ENCODE results near the gene SLC24A3.

SLC24A3 gene

DNA sequence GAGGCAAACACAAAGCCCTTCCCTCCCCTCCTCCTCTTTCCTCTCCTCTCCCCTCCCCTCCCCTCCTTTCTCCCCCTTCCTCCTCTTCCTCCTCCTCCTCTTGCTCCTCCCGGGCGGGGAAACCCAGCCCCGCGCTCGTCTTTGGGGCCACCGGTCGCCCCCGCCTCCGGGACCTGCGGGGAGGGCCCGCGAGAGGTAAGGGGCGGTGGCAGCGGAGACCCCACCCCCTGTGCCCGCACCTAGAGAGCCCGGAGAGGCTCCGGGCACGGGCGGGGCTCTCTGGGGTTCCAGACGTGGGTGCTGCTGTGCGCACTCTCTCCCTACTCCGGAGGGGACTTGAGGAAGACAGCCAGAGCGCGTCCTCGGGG lies 545.7 kb downstream of the SLC24A3 start, which contains the start of gene RIN2:
Gene RIN2 (plus strand): TSS at position 126 of the 368 bp plus-strand sequence. CDS start 131,344 bp downstream, outside the sequence.
- DNase-seq, result no peak

DNA sequence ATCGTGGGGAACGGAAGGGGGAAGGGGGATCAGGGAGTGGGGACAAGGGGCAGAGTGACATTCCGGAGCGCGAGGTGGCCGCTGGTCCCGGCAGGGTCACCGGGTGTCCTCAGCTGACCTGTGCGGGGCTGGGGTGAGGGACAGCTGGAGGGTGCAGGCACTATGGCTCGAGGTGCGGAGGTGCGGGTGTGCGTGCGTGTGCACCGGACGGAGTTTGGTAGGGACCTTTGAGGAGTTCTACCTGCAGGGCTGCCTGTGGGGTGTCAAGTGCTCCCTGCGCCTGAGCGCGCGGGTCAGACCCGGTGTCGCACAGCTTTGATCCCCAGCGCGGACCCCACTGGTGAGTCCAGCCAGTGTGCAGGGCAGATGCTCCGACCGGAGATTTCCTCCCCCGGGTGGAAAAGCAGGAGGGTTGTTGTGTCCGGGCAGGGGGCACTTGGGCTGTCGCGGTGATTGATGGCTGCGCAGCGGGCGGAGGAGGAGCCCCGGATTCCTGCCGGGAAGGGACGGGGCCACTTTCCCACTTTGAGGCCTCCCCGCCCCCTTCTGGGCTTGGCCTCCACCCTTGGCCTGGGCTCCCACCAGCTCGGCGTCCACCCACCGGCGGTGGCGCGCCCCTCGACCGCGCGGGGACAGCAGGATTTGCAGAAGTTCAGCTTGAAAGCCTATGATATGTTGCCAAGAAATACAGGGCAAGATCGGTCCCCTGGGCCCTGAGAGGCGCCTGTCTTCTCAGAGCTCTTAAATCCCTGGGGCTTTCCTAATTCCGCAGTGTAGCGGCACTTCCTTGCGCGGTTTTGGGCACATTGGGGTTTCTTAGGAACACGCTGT lies 546.3 kb downstream of the SLC24A3 start:
- no peak for DNase-seq

DNA sequence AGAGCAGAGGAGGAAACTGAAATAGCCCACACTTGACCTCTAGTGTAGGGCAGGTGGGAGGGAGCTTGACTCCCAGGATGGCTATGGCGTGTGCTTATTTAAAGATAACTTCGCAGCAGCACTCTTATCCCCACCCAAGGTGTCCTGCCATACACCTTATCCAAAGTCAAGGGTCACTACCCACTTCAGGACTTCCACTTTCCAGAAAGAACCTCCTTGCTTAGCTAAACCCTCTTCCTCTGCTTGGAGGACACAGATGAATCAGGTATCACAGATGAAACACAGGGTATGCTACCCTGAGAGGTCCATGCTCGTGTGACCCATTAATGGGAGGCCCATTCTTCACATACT lies 547.9 kb downstream of the SLC24A3 start:
- DNase-seq, result no peak

DNA sequence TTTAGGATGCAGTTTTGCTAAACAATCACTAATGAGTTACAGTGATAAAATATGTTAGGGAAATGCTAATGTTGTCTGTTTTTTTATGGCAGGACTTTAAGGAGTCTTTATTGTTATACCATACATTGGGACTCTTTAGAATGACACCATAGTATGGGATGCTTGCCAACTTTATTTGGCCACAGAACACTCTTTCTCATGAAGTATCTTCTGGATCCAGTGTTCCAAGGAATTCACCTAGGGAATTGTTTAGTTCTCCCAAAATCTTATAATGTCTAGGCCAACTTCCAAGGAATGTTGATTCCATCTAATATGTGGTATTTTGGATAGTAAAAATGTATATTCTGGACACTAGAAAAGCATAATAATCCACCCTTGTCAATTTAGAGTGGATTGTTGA lies 548.9 kb downstream of the SLC24A3 start:
- no peak for DNase-seq

DNA sequence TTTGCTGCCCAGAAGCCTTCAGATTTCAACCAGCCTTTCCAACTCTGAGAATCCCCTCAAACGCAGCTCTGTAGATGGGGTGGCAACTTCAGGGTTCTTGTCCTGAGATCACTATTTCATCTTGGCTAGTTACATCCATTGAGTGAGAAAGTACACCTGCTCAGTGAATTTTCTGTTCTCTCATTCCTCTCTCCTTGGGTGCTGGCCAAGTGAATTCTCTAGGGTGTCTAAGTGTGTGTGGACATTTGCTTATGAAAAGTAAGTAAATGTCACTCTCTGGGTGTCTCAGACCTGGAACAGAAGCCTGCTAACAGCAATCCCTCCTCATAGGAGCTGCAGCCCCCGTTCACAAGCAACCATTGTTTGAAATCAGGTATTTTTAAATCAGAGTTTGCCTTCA lies 549.4 kb downstream of the SLC24A3 start:
- no peak for DNase-seq

DNA sequence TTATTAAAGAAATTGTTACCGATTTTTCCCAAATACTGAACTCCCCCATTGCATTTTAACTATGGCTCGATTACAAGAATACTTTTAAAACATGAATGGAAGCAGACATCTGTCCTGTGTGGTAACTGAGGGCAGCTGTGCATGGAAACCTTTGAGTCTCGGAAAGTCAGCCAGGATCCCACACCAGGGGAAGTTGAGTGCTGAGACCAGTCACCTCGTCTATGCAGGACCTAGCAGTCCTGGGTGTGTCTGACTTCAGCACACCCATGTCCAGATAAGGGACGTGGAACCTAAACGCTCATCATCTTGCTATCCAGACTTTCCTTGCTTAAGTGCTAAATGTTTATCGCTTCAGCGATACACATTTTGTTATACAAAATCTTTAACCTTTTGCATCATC lies 551.8 kb downstream of the SLC24A3 start:
- DNase-seq, result no peak

DNA sequence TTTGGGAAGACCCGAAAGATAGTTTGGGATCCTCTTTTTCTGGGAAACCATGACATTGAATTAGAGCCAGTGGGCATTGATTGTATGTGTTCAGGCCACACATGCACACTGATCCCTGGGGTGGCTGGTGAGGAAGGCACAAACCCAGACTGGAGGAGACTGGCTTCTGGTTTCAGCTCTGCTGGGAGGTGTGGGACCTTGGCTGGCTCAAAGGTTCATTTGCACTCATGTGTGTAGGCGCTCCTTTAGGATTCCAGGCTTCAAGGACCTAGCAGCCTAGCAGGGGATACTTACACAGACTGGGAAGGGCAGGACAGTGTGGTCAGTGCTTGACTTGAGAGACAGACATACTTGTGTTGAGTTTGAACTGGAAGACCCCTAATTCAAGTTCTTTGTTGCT lies 552.8 kb downstream of the SLC24A3 start:
- no peak for DNase-seq

DNA sequence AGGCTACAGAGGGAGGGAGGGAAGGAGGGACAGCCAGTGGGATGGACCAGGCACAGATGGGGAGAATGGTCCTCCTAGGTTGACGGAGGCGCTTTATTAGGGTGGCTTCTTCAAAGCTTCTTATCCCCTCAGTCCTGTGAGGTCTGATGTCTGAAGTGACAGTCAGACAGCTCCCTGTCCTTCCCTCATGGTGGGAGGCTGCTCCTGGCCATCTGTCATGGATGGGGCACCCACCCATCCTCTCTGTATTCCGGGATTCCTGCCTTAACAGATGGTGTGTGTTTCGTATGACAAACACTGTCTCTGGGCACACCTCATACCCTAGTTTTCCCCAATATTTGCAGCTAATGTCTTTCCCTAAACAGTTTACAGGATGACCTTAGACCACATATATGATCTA lies 553.5 kb downstream of the SLC24A3 start:
- DNase-seq, result no peak

DNA sequence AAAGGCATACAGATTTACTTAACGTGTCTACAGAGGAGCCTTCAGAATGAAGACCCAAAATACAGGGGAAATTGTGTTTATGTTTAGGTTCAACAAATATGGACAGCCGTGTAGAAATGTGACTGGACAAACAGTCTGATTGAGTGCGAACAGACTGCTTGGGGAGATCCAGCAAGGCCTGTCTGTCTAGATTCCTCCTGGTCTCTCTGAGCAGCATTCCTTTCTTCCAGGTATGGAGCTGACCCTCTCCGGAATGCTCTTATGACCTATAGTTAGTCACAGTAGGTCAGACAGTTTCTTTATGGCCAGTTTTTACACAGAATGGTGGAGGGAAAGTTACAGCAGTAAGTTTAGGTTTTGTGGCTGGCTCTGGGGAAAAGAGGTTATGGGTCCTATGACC lies 554.6 kb downstream of the SLC24A3 start:
- no peak for DNase-seq

DNA sequence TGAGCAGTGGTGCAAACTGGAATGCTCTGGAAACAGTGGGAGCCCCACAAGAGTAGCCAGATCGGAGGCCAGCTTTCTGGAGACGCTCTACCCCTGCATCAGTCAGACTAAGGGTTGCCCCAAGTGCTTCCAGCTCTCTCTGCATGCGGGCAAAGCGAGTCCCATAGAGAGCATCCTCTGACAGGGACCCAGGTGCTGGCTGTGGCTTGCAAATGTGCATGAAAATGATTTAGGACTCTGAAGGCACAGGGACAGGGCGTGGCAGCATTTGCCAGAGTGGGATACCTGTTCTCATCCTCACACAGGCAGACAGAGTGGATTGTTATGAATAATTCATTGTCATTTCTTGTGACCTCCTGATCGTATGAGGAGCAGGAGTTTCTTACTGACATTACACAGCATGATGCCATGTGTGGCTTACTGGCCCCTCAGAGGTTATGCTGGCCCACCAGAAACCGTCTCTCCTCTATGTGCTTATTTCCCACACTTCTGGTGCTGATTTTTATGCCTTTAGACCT lies 555.9 kb downstream of the SLC24A3 start:
- DNase-seq, result no peak

DNA sequence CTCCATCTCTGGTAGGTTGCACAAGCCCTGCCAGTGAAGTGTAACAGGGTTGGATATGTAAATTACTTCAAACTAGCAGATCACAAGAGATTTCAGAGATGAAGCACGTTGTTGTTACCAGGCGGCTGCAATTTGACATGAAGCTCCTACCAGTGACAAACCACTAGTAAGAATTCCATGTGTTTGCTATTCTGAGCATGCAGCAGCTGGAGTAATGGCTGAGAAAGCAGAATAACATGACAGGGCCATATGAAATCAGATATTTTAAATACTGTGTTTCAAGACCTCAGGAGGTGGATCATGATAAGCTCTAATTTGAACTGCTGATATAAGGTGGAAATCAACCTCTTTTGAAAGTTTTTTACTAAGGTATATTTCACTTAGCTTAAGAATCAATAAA lies 557.1 kb downstream of the SLC24A3 start:
- no peak for DNase-seq

DNA sequence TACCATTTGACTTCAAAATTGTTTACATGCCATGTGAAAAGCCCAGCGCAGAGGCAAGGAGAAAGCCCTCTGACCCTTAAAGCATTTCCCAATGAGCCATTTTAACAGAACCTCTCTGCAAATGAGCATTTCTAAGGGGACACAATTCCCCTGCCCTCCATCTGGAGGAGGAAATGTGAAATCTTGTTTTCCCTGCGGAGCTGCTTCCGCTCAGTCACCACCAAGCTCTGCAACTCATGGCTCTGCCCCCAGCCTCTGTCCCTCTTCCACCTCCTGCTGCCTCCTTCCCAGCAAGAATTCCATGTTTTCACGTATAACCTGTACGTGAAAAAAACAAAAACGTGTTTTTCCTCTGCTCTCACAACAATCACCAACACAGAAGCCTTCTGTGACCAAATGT lies 557.9 kb downstream of the SLC24A3 start:
- DNase-seq, result no peak

DNA sequence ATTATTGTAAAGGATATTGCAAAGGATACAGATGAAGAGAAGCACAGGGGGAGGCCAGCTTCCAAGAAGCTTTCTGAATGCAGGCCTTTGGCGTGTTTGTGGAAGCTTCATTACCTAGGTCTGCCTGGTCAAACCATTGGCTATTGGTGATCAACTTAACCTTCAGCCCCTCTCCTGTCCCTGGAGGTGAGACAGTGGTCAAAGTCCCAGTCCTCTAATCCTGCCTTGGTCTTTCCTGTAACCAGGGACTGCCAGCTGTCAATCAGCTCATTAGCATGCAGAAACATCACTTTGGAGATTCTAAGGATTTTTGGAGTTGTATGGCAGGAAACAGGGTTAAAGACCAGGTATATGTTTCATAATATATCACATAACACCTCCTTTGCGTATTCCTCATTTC lies 558.6 kb downstream of the SLC24A3 start:
- DNase-seq, result no peak
